T-helper 2 cell treated with Interferon-gamma antibody and Interleukin-4, amounts not matched to agents 5 μg/mL and 100 μg/mL, for 36 hours (primary cell): ENCODE measurements around the gene ITGA1.

Experiments
- DNase-seq: peaks from one replicate; pipeline ENCODE4 v3.0.0; 2021; ENCODE audit warnings: low spot score
- H3K27ac Mint-ChIP-seq: one replicate; pipeline ENCODE4 v1.8.0; 2021; ENCODE audit warnings: mild to moderate bottlenecking, mixed read lengths
- H3K27me3 Mint-ChIP-seq: one replicate; pipeline ENCODE4 v1.8.0; 2021; ENCODE audit warnings: low read depth, mixed read lengths
- H3K36me3 Mint-ChIP-seq: one replicate; pipeline ENCODE4 v1.8.0; 2021; ENCODE audit warnings: low read depth, mixed read lengths
- H3K4me1 Mint-ChIP-seq: one replicate; pipeline ENCODE4 v1.8.0; 2021; ENCODE audit warnings: low read depth, mixed read lengths
- H3K4me3 Mint-ChIP-seq: one replicate; pipeline ENCODE4 v1.8.0; 2022; ENCODE audit warnings: mild to moderate bottlenecking, moderate library complexity, mixed read lengths
- H3K9me3 Mint-ChIP-seq: one replicate; pipeline ENCODE4 v1.8.0; 2021; ENCODE audit warnings: mixed read lengths

The ITGA1 gene

GRCh38 chr5:52883110-52883509 lies 95.4 kb downstream of the ITGA1 start:
- H3K4me1 Mint-ChIP-seq, result no peaks in the 10 kb centered on the region
- H3K27me3 Mint-ChIP-seq, result peaks cover 13% of the 10 kb centered on the region
- DNase-seq, result no peak
- H3K27ac Mint-ChIP-seq, result no peak overlapping the region
- H3K36me3 Mint-ChIP-seq, result no peaks in the 10 kb centered on the region
- no peaks in the 10 kb centered on the region for H3K9me3 Mint-ChIP-seq
- H3K4me3 Mint-ChIP-seq, result no peak overlapping the region

- no peaks in the 10 kb centered on the region for H3K9me3 Mint-ChIP-seq
- H3K4me3 Mint-ChIP-seq, result no peak overlapping the region
- H3K27ac Mint-ChIP-seq, result no peak overlapping the region
- DNase-seq, result no peak
- H3K27me3 Mint-ChIP-seq, result peaks cover 7% of the 10 kb centered on the region
- H3K4me1 Mint-ChIP-seq, result no peaks in the 10 kb centered on the region
- H3K36me3 Mint-ChIP-seq, result no peaks in the 10 kb centered on the region
Observed at GRCh38 chr5:52884453-52884852, 96.7 kb downstream of the ITGA1 start.

- H3K36me3 Mint-ChIP-seq, result no peaks in the 10 kb centered on the region
- H3K4me1 Mint-ChIP-seq, result no peaks in the 10 kb centered on the region
- H3K4me3 Mint-ChIP-seq, result no peak overlapping the region
- H3K27ac Mint-ChIP-seq, result no peak overlapping the region
- H3K27me3 Mint-ChIP-seq, result peaks cover 7% of the 10 kb centered on the region
- no peak for DNase-seq
- H3K9me3 Mint-ChIP-seq, result no peaks in the 10 kb centered on the region
Observed at GRCh38 chr5:52885614-52886013, 97.9 kb downstream of the ITGA1 start.

- Mint-ChIP-seq H3K36me3 (no peaks in the 10 kb centered on the region), H3K4me3 (no peak overlapping the region), H3K27me3 (peaks cover 8% of the 10 kb centered on the region), H3K9me3 (no peaks in the 10 kb centered on the region), H3K27ac (no peak overlapping the region), H3K4me1 (no peaks in the 10 kb centered on the region)
- DNase-seq, result no peak
Observed at GRCh38 chr5:52886206-52886605, 98.5 kb downstream of the ITGA1 start.

GRCh38 chr5:52887066-52887465 lies 99.3 kb downstream of the ITGA1 start:
- H3K4me3 Mint-ChIP-seq, result no peak overlapping the region
- H3K27me3 Mint-ChIP-seq, result peaks cover 6% of the 10 kb centered on the region
- H3K9me3 Mint-ChIP-seq, result no peaks in the 10 kb centered on the region
- no peak overlapping the region for H3K27ac Mint-ChIP-seq
- H3K4me1 Mint-ChIP-seq, result no peaks in the 10 kb centered on the region
- DNase-seq, result no peak
- H3K36me3 Mint-ChIP-seq, result no peaks in the 10 kb centered on the region

GRCh38 chr5:52888363-52888762 lies 100.6 kb downstream of the ITGA1 start:
- Mint-ChIP-seq H3K27me3 (peaks cover 8% of the 10 kb centered on the region), H3K4me3 (no peak overlapping the region), H3K4me1 (no peaks in the 10 kb centered on the region), H3K27ac (no peak overlapping the region), H3K36me3 (no peaks in the 10 kb centered on the region), H3K9me3 (no peaks in the 10 kb centered on the region)
- no peak for DNase-seq

- H3K9me3 Mint-ChIP-seq, result no peaks in the 10 kb centered on the region
- peaks cover 13% of the 10 kb centered on the region for H3K27me3 Mint-ChIP-seq
- DNase-seq, result no peak
- no peak overlapping the region for H3K27ac Mint-ChIP-seq
- H3K4me1 Mint-ChIP-seq, result peaks cover 2% of the 10 kb centered on the region
- H3K4me3 Mint-ChIP-seq, result no peak overlapping the region
- no peaks in the 10 kb centered on the region for H3K36me3 Mint-ChIP-seq
Observed at GRCh38 chr5:52892242-52892878, 104.6 kb downstream of the ITGA1 start.

- no peaks in the 10 kb centered on the region for H3K36me3 Mint-ChIP-seq
- H3K4me1 Mint-ChIP-seq, result peaks cover 2% of the 10 kb centered on the region
- no peak for DNase-seq
- H3K9me3 Mint-ChIP-seq, result no peaks in the 10 kb centered on the region
- H3K4me3 Mint-ChIP-seq, result no peak overlapping the region
- no peak overlapping the region for H3K27ac Mint-ChIP-seq
- H3K27me3 Mint-ChIP-seq, result peaks cover 13% of the 10 kb centered on the region
Observed at GRCh38 chr5:52893105-52893504, 105.4 kb downstream of the ITGA1 start.

GRCh38 chr5:52893863-52894262 lies 106.1 kb downstream of the ITGA1 start:
- H3K27ac Mint-ChIP-seq, result no peak overlapping the region
- H3K4me3 Mint-ChIP-seq, result no peak overlapping the region

GRCh38 chr5:52894451-52894850 lies 106.7 kb downstream of the ITGA1 start:
- no peaks in the 10 kb centered on the region for H3K9me3 Mint-ChIP-seq
- H3K36me3 Mint-ChIP-seq, result no peaks in the 10 kb centered on the region

More at GRCh38 chr5:52893863-52894262, 106.1 kb downstream of the ITGA1 start:
- H3K36me3 Mint-ChIP-seq, result no peaks in the 10 kb centered on the region
- H3K27me3 Mint-ChIP-seq, result peaks cover 17% of the 10 kb centered on the region
- DNase-seq, result no peak
- H3K9me3 Mint-ChIP-seq, result no peaks in the 10 kb centered on the region
- peaks cover 2% of the 10 kb centered on the region for H3K4me1 Mint-ChIP-seq

GRCh38 chr5:52895075-52895474 lies 107.4 kb downstream of the ITGA1 start:
- no peak overlapping the region for H3K4me3 Mint-ChIP-seq
- no peaks in the 10 kb centered on the region for H3K9me3 Mint-ChIP-seq
- H3K4me1 Mint-ChIP-seq, result peaks cover 2% of the 10 kb centered on the region
- no peaks in the 10 kb centered on the region for H3K36me3 Mint-ChIP-seq
- peaks cover 17% of the 10 kb centered on the region for H3K27me3 Mint-ChIP-seq
- no peak overlapping the region for H3K27ac Mint-ChIP-seq
- DNase-seq, result no peak

More at GRCh38 chr5:52894451-52894850, 106.7 kb downstream of the ITGA1 start:
- Mint-ChIP-seq H3K27ac (no peak overlapping the region), H3K4me3 (no peak overlapping the region), H3K4me1 (peaks cover 2% of the 10 kb centered on the region), H3K27me3 (peaks cover 17% of the 10 kb centered on the region)
- no peak for DNase-seq

- Mint-ChIP-seq H3K36me3 (no peaks in the 10 kb centered on the region), H3K27ac (no peak overlapping the region), H3K27me3 (peaks cover 15% of the 10 kb centered on the region), H3K9me3 (no peaks in the 10 kb centered on the region), H3K4me3 (no peak overlapping the region), H3K4me1 (peaks cover 2% of the 10 kb centered on the region)
- no peak for DNase-seq
Observed at GRCh38 chr5:52895572-52896413, 108.1 kb downstream of the ITGA1 start.

- Mint-ChIP-seq H3K9me3 (no peaks in the 10 kb centered on the region), H3K27me3 (peaks cover 13% of the 10 kb centered on the region), H3K36me3 (no peaks in the 10 kb centered on the region), H3K27ac (no peak overlapping the region), H3K4me1 (peaks cover 2% of the 10 kb centered on the region), H3K4me3 (no peak overlapping the region)
- no peak for DNase-seq
Observed at GRCh38 chr5:52896534-52897237, 109.0 kb downstream of the ITGA1 start.

GRCh38 chr5:52897238-52897614 lies 109.5 kb downstream of the ITGA1 start:
- Mint-ChIP-seq H3K27me3 (peaks cover 13% of the 10 kb centered on the region), H3K27ac (no peak overlapping the region), H3K36me3 (no peaks in the 10 kb centered on the region), H3K4me1 (peaks cover 2% of the 10 kb centered on the region), H3K4me3 (no peak overlapping the region), H3K9me3 (no peaks in the 10 kb centered on the region)
- no peak for DNase-seq
